Activated CD4-positive, alpha-beta T cell treated with anti-CD3 and anti-CD28 coated beads, Interleukin-2, amount 10 ng/mL, durations not matched to agents 7 days and 5 days (primary cell): Measurements from ENCODE around the gene ABCC9. TPM values are rescaled to one million over a fixed set of nuclear protein-coding genes. Genes with fewer than 3 reads are reported as not detected.

ENCODE experiments used
- CTCF ChIA-PET: fragments of 350-600 bp; sonication (Branson Sonifier 250); formaldehyde crosslinking; loops from one replicate; lab custom pipeline; 2021; ENCODE audit warnings: antibody characterized with exemption; lab: Charles Lee
- POLR2A ChIA-PET: fragments of 350-600 bp; sonication (Branson Sonifier 250); formaldehyde crosslinking; loops from one replicate; lab custom pipeline; 2021; ENCODE audit warnings: antibody characterized with exemption; lab: Charles Lee
- DNase-seq: peaks from one replicate; pipeline ENCODE4 v3.0.0-alpha.2; 2020
- H3K27ac Mint-ChIP-seq: one replicate; pipeline ENCODE4 v1.8.0; 2021; ENCODE audit warnings: mild to moderate bottlenecking, moderate library complexity, mixed read lengths
- H3K27me3 Mint-ChIP-seq: one replicate; pipeline ENCODE4 v1.8.0; 2021; ENCODE audit warnings: mixed read lengths
- H3K36me3 Mint-ChIP-seq: one replicate; pipeline ENCODE4 v1.8.0; 2021; ENCODE audit warnings: low read depth, mixed read lengths
- H3K4me1 Mint-ChIP-seq: one replicate; pipeline ENCODE4 v1.8.0; 2021; ENCODE audit warnings: mixed read lengths
- H3K4me3 Mint-ChIP-seq: one replicate; pipeline ENCODE4 v1.8.0; 2021; ENCODE audit warnings: mild to moderate bottlenecking, moderate library complexity, mixed read lengths
- H3K9me3 Mint-ChIP-seq: one replicate; pipeline ENCODE4 v1.8.0; 2021; ENCODE audit warnings: mixed read lengths
- total RNA-seq, 2 experiments: library from RNA; stranded (reverse); gene quantifications; one replicate each; pipeline ENCODE4 v1.2.3, GENCODE V29; 2021

Gene ABCC9
- total RNA-seq, 2 experiments from 2014 or later = not detected

DNA sequence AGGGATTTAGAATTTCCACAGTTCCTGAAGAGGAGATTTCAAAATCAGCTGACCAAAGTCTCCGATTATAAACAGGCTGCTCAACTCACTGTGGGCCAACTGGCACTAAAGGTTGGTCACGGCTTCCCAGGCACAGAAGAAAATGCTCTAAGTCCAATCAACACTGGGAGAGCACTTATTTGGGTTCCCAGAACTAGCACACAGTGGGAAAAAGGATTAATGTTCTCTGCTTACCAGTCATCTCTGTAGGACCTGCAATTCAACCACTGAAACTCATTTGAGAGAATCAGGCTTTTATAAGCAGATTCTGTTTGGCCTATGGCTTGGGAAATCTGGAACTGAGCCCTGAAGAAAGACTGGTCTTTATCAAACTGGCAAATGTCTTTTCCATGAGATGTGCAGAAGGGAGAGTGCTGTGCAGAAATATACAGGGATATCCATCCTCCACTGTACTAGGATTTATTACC, 49.4 kb downstream of the ABCC9 start:
- H3K36me3 Mint-ChIP-seq = no peaks in the 10 kb centered on the region

DNA sequence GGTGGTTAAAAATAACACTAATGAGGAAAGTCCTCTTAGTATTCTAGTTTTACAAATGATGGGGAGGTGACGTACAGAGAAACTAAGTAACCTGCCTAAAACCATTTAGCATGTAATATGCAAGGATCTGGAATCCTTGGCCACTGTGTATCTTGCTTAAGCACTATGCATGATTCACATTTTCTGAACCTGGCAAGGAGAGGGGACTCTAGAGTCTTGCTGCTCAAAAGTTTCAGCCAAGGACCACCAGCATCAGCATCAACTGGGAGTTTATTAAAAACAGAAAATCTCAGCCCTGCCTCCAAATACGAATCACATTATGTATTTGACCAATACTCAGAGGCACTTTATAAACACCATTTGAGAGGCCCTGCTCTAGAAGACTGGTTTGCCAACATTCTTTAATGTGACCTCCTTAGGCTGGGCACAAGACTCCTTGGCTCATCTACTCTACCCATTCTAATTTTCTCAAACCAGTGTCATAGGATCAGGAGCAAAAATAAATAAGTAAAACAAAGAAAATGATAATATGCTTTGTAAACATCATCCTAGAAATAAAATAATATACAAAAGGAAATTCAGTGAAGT, 52.9 kb downstream of the ABCC9 start:
- Mint-ChIP-seq H3K27me3 (peaks cover 3% of the 10 kb centered on the region), H3K4me3 (no peak overlapping the region)

More for the DNA sequence above, 49.4 kb downstream of the ABCC9 start:
- ChIA-PET POLR2A (no interaction called here), CTCF (no interaction called here)
- peaks cover 3% of the 10 kb centered on the region for H3K27me3 Mint-ChIP-seq
- H3K4me1 Mint-ChIP-seq = no peaks in the 10 kb centered on the region
- DNase-seq = no peak
- H3K27ac Mint-ChIP-seq = no peak overlapping the region
- no peaks in the 10 kb centered on the region for H3K9me3 Mint-ChIP-seq
- H3K4me3 Mint-ChIP-seq = no peak overlapping the region

DNA sequence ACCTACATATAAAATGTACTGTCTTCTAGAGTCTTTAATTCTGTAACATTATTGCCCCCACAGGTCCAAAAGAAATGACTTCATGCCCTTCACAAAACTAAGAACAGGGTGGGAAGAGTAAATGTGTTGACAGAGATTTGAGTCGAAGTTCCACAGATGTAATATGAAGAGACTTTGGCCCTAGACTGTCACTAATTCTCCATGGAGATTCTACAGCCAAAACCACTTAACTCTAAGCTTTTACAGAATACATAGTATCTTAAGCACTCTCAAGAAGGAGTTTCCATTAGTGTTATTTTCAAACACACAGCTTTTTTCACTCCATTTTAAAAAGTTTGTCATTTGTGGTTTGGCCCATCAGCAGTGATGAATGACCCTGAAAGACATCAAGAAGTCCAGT, 56.3 kb downstream of the ABCC9 start:
- Mint-ChIP-seq H3K4me3 (no peak overlapping the region), H3K27me3 (peaks cover 7% of the 10 kb centered on the region), H3K27ac (no peak overlapping the region), H3K36me3 (no peaks in the 10 kb centered on the region), H3K4me1 (no peaks in the 10 kb centered on the region), H3K9me3 (no peaks in the 10 kb centered on the region)
- ChIA-PET POLR2A (no interaction called here), CTCF (no interaction called here)
- DNase-seq = no peak

More for the DNA sequence above, 52.9 kb downstream of the ABCC9 start:
- H3K4me1 Mint-ChIP-seq = no peaks in the 10 kb centered on the region
- H3K36me3 Mint-ChIP-seq = no peaks in the 10 kb centered on the region
- H3K27ac Mint-ChIP-seq = no peak overlapping the region
- no peaks in the 10 kb centered on the region for H3K9me3 Mint-ChIP-seq
- ChIA-PET CTCF (no interaction called here), POLR2A (no interaction called here)
- DNase-seq = no peak

DNA sequence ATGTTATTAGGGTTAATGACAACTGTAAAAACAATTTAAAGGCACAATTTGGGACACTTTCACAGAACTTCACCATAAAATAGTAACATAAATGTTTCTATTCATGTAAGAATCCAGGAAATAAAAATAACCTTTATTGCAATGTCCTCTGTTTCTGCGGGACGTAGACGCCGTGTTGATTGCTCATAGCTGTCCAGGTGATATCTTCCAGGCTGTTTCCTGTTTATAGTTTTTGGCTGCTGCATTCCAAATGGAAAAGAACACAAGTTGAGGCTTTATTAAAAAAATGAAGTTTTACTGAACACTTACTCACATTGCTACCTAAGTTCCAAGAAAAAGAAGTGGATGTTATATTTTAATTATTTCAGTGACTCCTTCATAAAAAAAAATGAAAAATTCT, 58.6 kb downstream of the ABCC9 start:
- no peak for DNase-seq
- POLR2A ChIA-PET = no interaction called here
- no peak overlapping the region for H3K27ac Mint-ChIP-seq
- H3K36me3 Mint-ChIP-seq = no peaks in the 10 kb centered on the region
- no peaks in the 10 kb centered on the region for H3K9me3 Mint-ChIP-seq
- peaks cover 4% of the 10 kb centered on the region for H3K27me3 Mint-ChIP-seq
- no peak overlapping the region for H3K4me3 Mint-ChIP-seq
- CTCF ChIA-PET = no interaction called here
- H3K4me1 Mint-ChIP-seq = no peaks in the 10 kb centered on the region

DNA sequence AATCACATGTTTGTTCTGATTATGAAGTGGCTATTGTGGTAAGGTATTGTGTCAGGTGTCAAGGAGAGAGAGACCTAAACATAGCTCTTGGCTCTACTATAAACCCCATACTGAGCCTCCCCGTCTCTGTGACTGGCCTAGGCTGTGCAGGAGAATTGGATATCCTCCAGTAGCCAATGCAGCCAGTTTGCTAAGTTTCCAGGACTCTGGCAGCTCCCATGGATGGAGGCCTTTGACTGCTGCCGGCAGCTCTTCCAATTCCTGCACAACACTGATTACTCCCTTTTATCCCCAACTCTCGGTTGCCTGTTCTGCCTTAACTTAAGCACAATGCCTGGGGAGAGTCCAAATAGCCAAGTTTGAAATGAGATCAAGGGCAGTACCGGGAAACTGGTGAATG, 59.3 kb downstream of the ABCC9 start:
- Mint-ChIP-seq H3K9me3 (no peaks in the 10 kb centered on the region), H3K4me1 (no peaks in the 10 kb centered on the region), H3K27ac (no peak overlapping the region), H3K4me3 (no peak overlapping the region), H3K27me3 (peaks cover 5% of the 10 kb centered on the region), H3K36me3 (no peaks in the 10 kb centered on the region)
- DNase-seq = no peak
- POLR2A ChIA-PET = no interaction called here
- CTCF ChIA-PET = no interaction called here

DNA sequence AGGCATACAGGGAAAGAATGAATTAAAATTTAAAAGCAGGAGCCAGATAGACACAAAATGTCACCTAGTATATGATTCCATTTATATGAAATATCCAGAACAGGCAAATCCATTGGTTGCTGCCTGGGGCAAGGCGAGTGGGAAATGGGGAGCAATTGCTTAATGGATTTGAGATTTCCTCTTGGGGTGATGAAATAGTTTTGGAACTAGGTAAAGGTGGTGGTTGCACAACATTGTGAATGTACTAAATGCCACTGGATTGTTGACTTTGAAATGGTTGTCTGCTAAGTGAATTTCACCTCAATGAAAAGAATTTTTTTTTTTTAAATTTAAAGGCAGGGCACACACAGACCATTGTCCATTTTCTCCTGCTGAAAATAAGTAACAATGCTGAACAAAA, 61.9 kb downstream of the ABCC9 start:
- H3K4me3 Mint-ChIP-seq = no peak overlapping the region
- CTCF ChIA-PET = no interaction called here
- no peaks in the 10 kb centered on the region for H3K4me1 Mint-ChIP-seq
- no peaks in the 10 kb centered on the region for H3K36me3 Mint-ChIP-seq
- DNase-seq = no peak
- POLR2A ChIA-PET = no interaction called here
- H3K9me3 Mint-ChIP-seq = no peaks in the 10 kb centered on the region
- peaks cover 6% of the 10 kb centered on the region for H3K27me3 Mint-ChIP-seq
- H3K27ac Mint-ChIP-seq = no peak overlapping the region

DNA sequence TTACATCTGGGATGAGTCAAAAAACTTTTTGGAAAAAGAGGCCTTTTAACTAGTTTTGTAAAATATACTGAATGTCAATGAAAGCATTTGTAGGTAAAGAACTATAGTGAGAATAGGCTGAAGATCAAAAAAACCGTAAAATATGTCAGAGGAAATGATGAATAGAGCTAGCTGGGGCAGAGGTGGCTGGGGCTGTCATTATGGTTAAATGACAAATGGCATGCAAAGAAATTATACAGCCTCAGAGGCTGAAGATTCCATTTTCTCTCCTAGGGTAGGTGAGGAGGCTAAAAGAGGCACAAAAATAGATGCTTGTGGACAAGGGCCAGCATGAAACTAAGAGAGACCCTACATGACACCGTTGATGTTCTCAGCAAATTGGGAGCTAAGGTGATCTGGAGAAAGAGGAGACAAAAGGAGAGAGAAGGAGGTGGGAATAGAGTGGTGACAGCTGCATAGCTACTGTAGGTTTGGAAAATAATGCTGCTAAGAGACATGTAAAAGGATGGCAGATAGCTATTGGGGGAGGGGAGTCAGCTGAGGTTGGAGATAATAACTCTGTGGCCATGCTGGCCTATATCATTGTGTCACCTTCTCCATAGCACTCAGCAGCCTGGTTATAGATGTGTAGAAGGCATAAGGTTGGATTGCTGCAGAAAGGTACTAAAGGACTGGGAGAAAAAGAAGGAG, 63.8 kb downstream of the ABCC9 start:
- DNase-seq = no peak
- Mint-ChIP-seq H3K9me3 (no peaks in the 10 kb centered on the region), H3K27ac (no peak overlapping the region), H3K4me3 (no peak overlapping the region), H3K27me3 (peaks cover 2% of the 10 kb centered on the region), H3K4me1 (no peaks in the 10 kb centered on the region), H3K36me3 (no peaks in the 10 kb centered on the region)
- ChIA-PET CTCF (no interaction called here), POLR2A (no interaction called here)

DNA sequence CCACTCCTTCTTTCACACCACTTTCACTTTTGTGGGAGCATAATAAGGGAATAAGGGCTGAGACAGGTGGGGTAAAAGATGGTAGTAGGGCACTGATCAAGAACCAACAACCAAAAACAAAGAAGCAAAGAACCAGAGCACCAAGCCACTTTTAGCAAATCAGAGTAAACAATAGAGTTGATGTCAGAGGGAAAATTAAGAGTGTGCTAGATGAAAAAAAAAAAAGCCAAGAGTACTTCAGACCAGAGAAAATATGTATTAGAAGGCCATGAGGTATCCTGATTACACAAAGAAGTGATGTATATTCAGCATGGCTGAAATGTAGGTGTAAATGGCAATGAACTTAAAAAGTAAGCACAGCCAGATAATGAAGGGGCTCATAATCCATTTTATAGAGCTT, 75.4 kb downstream of the ABCC9 start:
- H3K4me3 Mint-ChIP-seq = no peak overlapping the region
- no peaks in the 10 kb centered on the region for H3K36me3 Mint-ChIP-seq

DNA sequence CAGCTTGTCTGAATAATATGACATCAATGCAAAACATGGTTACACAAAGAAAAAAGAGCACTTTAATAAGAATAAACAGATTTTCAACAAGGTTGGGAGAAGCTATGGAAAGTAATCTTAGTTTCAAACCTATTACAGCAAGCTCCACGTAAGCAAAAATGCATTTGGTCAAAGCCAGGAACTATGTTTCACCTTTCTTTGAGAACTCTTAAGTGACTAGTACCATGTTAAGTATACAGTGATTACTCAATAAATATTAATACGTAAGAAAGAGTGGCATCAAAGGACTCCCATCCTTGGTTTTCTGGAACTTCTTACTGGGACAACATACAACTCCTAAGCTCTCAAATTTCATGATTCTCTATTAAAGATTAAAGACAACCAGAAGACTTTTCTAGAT, 80.7 kb downstream of the ABCC9 start:
- ChIA-PET CTCF (no interaction called here), POLR2A (no interaction called here)

More for the DNA sequence above, 75.4 kb downstream of the ABCC9 start:
- DNase-seq = no peak
- no peaks in the 10 kb centered on the region for H3K9me3 Mint-ChIP-seq
- H3K4me1 Mint-ChIP-seq = no peaks in the 10 kb centered on the region
- ChIA-PET CTCF (no interaction called here), POLR2A (no interaction called here)
- H3K27me3 Mint-ChIP-seq = no peaks in the 10 kb centered on the region
- H3K27ac Mint-ChIP-seq = no peak overlapping the region

DNA sequence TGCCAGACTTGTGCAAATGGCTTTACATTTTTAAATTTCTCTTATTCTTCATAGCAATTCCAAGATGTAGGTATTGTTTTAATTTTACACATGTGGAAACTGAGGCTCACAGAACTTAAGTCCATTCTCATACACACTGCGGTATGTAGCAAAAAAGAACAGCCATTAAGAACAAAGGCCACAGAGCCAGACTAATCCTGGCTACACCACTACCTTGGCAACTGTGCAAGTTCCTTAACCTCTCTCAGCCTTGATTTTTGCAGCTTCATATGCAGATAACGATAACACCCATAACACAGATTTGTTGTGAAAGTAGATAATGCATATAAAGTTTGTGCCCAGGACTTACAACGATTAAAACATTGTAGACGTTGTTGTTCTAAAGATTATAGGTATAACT, 81.1 kb downstream of the ABCC9 start:
- ChIA-PET CTCF (no interaction called here), POLR2A (no interaction called here)
- H3K27ac Mint-ChIP-seq = no peak overlapping the region
- H3K4me1 Mint-ChIP-seq = no peaks in the 10 kb centered on the region
- no peaks in the 10 kb centered on the region for H3K9me3 Mint-ChIP-seq
- no peaks in the 10 kb centered on the region for H3K27me3 Mint-ChIP-seq
- no peaks in the 10 kb centered on the region for H3K36me3 Mint-ChIP-seq
- no peak overlapping the region for H3K4me3 Mint-ChIP-seq
- DNase-seq = no peak

More for the DNA sequence above, 80.7 kb downstream of the ABCC9 start:
- Mint-ChIP-seq H3K36me3 (no peaks in the 10 kb centered on the region), H3K27me3 (no peaks in the 10 kb centered on the region), H3K4me3 (no peak overlapping the region), H3K27ac (no peak overlapping the region), H3K4me1 (no peaks in the 10 kb centered on the region), H3K9me3 (no peaks in the 10 kb centered on the region)
- DNase-seq = no peak

DNA sequence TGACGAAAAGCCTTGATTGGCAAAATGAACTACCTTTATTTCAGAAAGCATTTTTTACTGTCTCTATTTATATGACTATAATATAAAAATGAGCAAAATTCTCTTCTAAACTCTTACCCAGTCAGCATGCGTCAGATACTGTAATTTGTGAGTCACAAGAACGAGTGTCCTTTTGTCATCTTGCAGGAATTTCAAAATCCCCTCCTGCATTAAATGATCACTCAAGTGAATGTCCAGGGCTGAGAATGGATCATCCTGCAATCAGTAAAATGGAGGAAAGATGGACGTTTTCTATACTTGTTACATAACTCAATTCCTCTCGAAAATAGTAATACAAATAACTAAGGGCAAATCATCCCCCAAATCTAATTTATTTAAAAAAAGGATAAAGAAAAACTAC, 89.0 kb downstream of the ABCC9 start:
- H3K27me3 Mint-ChIP-seq = no peaks in the 10 kb centered on the region
- no peak overlapping the region for H3K4me3 Mint-ChIP-seq
- DNase-seq = no peak
- no peaks in the 10 kb centered on the region for H3K4me1 Mint-ChIP-seq
- H3K36me3 Mint-ChIP-seq = no peaks in the 10 kb centered on the region
- ChIA-PET CTCF (no interaction called here), POLR2A (no interaction called here)
- H3K9me3 Mint-ChIP-seq = no peaks in the 10 kb centered on the region
- no peak overlapping the region for H3K27ac Mint-ChIP-seq

DNA sequence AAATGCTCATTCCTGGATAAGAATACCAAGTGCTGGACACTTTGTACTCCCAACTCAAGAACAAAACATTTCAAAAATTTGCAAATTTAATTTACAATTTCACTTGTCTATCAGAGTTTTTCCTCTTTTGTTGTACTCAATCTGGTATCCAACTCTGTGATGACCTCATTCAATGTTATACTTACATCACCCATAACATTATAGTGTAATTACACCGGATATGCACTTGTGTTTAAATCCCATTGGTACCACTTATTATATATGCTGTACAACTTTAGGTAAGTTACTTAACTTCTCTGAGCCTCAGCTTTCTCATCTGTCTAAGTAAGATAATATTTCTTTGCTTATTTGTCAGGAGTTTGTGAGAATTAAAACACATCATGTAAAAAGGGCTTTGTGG, 90.1 kb downstream of the ABCC9 start:
- no peak overlapping the region for H3K27ac Mint-ChIP-seq
- ChIA-PET CTCF (no interaction called here), POLR2A (no interaction called here)
- DNase-seq = no peak
- H3K4me3 Mint-ChIP-seq = no peak overlapping the region
- H3K36me3 Mint-ChIP-seq = no peaks in the 10 kb centered on the region
- no peaks in the 10 kb centered on the region for H3K9me3 Mint-ChIP-seq
- no peaks in the 10 kb centered on the region for H3K4me1 Mint-ChIP-seq
- H3K27me3 Mint-ChIP-seq = no peaks in the 10 kb centered on the region

DNA sequence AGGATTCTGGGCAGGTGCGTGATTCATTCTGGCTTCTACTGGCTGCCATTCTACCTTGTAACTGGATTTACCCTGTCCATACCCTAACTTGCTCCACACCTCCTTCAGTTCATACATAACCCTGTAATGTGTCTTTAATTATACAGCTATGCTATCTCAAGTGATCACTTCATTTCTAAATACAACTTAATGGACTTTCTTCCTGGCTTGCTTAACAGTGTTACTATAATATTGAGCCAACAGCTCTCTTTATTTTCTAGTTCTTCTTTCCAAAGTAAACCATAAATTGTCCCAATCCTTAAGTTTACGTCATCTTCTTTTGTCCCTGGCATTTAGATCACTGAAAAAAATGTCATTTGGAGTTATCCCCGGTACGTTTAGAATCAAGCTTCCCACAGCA, 90.8 kb downstream of the ABCC9 start:
- POLR2A ChIA-PET = no interaction called here
- H3K27me3 Mint-ChIP-seq = no peaks in the 10 kb centered on the region
- DNase-seq = no peak
- H3K4me3 Mint-ChIP-seq = no peak overlapping the region
- H3K36me3 Mint-ChIP-seq = no peaks in the 10 kb centered on the region
- CTCF ChIA-PET = no interaction called here
- no peaks in the 10 kb centered on the region for H3K9me3 Mint-ChIP-seq
- no peaks in the 10 kb centered on the region for H3K4me1 Mint-ChIP-seq
- no peak overlapping the region for H3K27ac Mint-ChIP-seq

DNA sequence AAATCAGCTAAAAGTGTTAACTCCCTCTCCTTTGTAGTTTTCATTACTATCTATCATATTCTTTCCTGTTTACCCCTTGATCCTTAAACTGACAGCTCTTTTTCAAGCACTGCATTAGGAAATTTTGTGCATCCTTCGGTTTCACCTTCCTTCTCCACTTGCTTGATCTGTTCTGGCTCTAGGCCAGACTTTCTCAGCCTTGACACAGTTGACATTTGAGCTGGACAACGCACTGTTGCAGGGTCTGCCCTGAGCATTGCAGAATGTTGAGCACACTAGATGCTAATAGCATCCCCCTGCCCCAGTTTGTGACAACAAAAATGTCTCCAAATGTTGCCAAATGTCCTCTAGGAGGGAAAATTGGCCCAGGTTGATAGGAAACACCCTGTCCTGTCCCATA, 91.3 kb downstream of the ABCC9 start:
- Mint-ChIP-seq H3K4me3 (no peak overlapping the region), H3K4me1 (no peaks in the 10 kb centered on the region), H3K27me3 (no peaks in the 10 kb centered on the region), H3K36me3 (no peaks in the 10 kb centered on the region), H3K27ac (no peak overlapping the region), H3K9me3 (no peaks in the 10 kb centered on the region)
- POLR2A ChIA-PET = no interaction called here
- no peak for DNase-seq
- CTCF ChIA-PET = interaction anchor here (0.6 kb wide), 1 partner anchor 245 kb away, joined by 4 read pairs; no protein-coding TSS in a partner anchor
